Measurements from ENCODE around the gene RAD51B.

Gene RAD51B

GRCh38 chr14:68081489-68081888 is 261.9 kb downstream of the RAD51B start:
- DNase-seq (ENCODE audit: low read depth): no peak
- no peak overlapping the region for H3K4me3 ChIP-seq (ENCODE audit: low read length)
- TF ChIP-seq CTCF (conservative IDR thresholded peaks at IDR 0.05; ENCODE audit: low read depth, low read length): no peak

- DNase-seq (ENCODE audit: low read depth): no peak
- H3K4me3 ChIP-seq (ENCODE audit: low read length): no peak overlapping the region
- no peak for TF ChIP-seq CTCF (conservative IDR thresholded peaks at IDR 0.05; ENCODE audit: low read depth, low read length)
These were observed 263.2 kb downstream of the RAD51B start for GRCh38 chr14:68082698-68083291.

- TF ChIP-seq CTCF (conservative IDR thresholded peaks at IDR 0.05; ENCODE audit: low read depth, low read length): peak; percentile 47
- no peak for DNase-seq (ENCODE audit: low read depth)
- H3K4me3 ChIP-seq (ENCODE audit: low read length): no peak overlapping the region
These were observed 264.7 kb downstream of the RAD51B start for GRCh38 chr14:68084256-68084655.

GRCh38 chr14:68085742-68086141 is 266.2 kb downstream of the RAD51B start:
- TF ChIP-seq CTCF (conservative IDR thresholded peaks at IDR 0.05; ENCODE audit: low read depth, low read length): no peak
- no peak overlapping the region for H3K4me3 ChIP-seq (ENCODE audit: low read length)
- DNase-seq (ENCODE audit: low read depth): no peak

- no peak for DNase-seq (ENCODE audit: low read depth)
These were observed 268.9 kb downstream of the RAD51B start for GRCh38 chr14:68088451-68088854.

GRCh38 chr14:68089146-68089731 is 269.7 kb downstream of the RAD51B start:
- TF ChIP-seq CTCF (conservative IDR thresholded peaks at IDR 0.05; ENCODE audit: low read depth, low read length): no peak
- H3K4me3 ChIP-seq (ENCODE audit: low read length): no peak overlapping the region
- DNase-seq (ENCODE audit: low read depth): no peak

More at GRCh38 chr14:68088451-68088854, 268.9 kb downstream of the RAD51B start:
- no peak overlapping the region for H3K4me3 ChIP-seq (ENCODE audit: low read length)
- TF ChIP-seq CTCF (conservative IDR thresholded peaks at IDR 0.05; ENCODE audit: low read depth, low read length): no peak

GRCh38 chr14:68094158-68094557 is 274.6 kb downstream of the RAD51B start:
- DNase-seq (ENCODE audit: low read depth): no peak
- no peak overlapping the region for H3K4me3 ChIP-seq (ENCODE audit: low read length)
- TF ChIP-seq CTCF (conservative IDR thresholded peaks at IDR 0.05; ENCODE audit: low read depth, low read length): no peak
